Measurements from ENCODE around the gene RMDN3.

The RMDN3 gene

GRCh38 chr15:40776537-40777141 is 21.6 kb upstream of the RMDN3 start:
- no peak for TF ChIP-seq TCF4 (CRISPR knock-in tag; IDR thresholded peaks at IDR 0.05; ENCODE audit: borderline replicate concordance)
- no peak for TF ChIP-seq SNAI2 (CRISPR knock-in tag; IDR thresholded peaks at IDR 0.05)
- TF ChIP-seq POU6F1 (CRISPR knock-in tag; IDR thresholded peaks at IDR 0.05; ENCODE audit: borderline replicate concordance, low read depth) = no peak
- TF ChIP-seq BACH2 (CRISPR knock-in tag; IDR thresholded peaks at IDR 0.05; ENCODE audit: borderline replicate concordance) = no peak
- TF ChIP-seq ZNF8 (CRISPR knock-in tag; IDR thresholded peaks at IDR 0.05) = no peak
- no peak for TF ChIP-seq ZNF70 (CRISPR knock-in tag; IDR thresholded peaks at IDR 0.05)
- TF ChIP-seq TSHZ2 (CRISPR knock-in tag; IDR thresholded peaks at IDR 0.05) = no peak
- TF ChIP-seq GLIS3 (CRISPR knock-in tag; IDR thresholded peaks at IDR 0.05) = no peak
- TF ChIP-seq RARB (CRISPR knock-in tag; IDR thresholded peaks at IDR 0.05) = no peak
- TF ChIP-seq ZNF565 (CRISPR knock-in tag; conservative IDR thresholded peaks at IDR 0.05; ENCODE audit: low read depth) = no peak
- TF ChIP-seq PATZ1 (CRISPR knock-in tag; IDR thresholded peaks at IDR 0.05; ENCODE audit: borderline replicate concordance) = no peak
- no peak for TF ChIP-seq CREB5 (CRISPR knock-in tag; IDR thresholded peaks at IDR 0.05; ENCODE audit: low read depth)
- TF ChIP-seq ISL1 (CRISPR knock-in tag; IDR thresholded peaks at IDR 0.05) = no peak
- TF ChIP-seq ZC3H10 (CRISPR knock-in tag; IDR thresholded peaks at IDR 0.05) = no peak
- TF ChIP-seq CSRNP3 (CRISPR knock-in tag; IDR thresholded peaks at IDR 0.05) = no peak
- no peak for TF ChIP-seq PPARA (CRISPR knock-in tag; IDR thresholded peaks at IDR 0.05; ENCODE audit: borderline replicate concordance)
- TF ChIP-seq CSDC2 (CRISPR knock-in tag; IDR thresholded peaks at IDR 0.05) = no peak
- peak; percentile 69 for ATAC-seq

- ATAC-seq = no peak
- TF ChIP-seq ZFP3 (CRISPR knock-in tag; IDR thresholded peaks at IDR 0.05) (no peak), ZNF8 (CRISPR knock-in tag; IDR thresholded peaks at IDR 0.05) (no peak), SNAI2 (CRISPR knock-in tag; IDR thresholded peaks at IDR 0.05) (no peak), RARB (CRISPR knock-in tag; IDR thresholded peaks at IDR 0.05) (no peak), ARNTL (CRISPR knock-in tag; IDR thresholded peaks at IDR 0.05; ENCODE audit: borderline replicate concordance, low read depth) (no peak), ESRRG (CRISPR knock-in tag; IDR thresholded peaks at IDR 0.05) (no peak), ISL1 (CRISPR knock-in tag; IDR thresholded peaks at IDR 0.05) (no peak), ZNF565 (CRISPR knock-in tag; conservative IDR thresholded peaks at IDR 0.05; ENCODE audit: low read depth) (no peak), ZC3H10 (CRISPR knock-in tag; IDR thresholded peaks at IDR 0.05) (no peak), GLIS3 (CRISPR knock-in tag; IDR thresholded peaks at IDR 0.05) (no peak), POU6F1 (CRISPR knock-in tag; IDR thresholded peaks at IDR 0.05; ENCODE audit: borderline replicate concordance, low read depth) (no peak)
Measured at GRCh38 chr15:40775740-40776536, 20.9 kb upstream of the RMDN3 start.
